OCI-LY1 (cell line): ENCODE measurements around the gene ILF3.

Source experiments
- CTCF ChIP-seq: fragments of 200-600 bp; sonication (generic), shearing (Covaris generic); IDR thresholded peaks from 2 replicates; pipeline ENCODE4 v1.5.1; 2017; ENCODE audit warnings: mild to moderate bottlenecking, antibody characterized with exemption, low read length, moderate library complexity, mixed read lengths
- EZH2 ChIP-seq: fragments of 200-600 bp; sonication (generic), shearing (Covaris generic); IDR thresholded peaks from 2 replicates; pipeline ENCODE4 v1.8.0; 2017; ENCODE audit warnings: borderline replicate concordance, mixed run types, mild to moderate bottlenecking, antibody characterized with exemption, low read length, moderate library complexity, mixed read lengths

- TF ChIP-seq CTCF (peak; percentile 82), EZH2 (no peak)
Measured at GRCh38 chr19:10644260-10645007, 9.7 kb upstream of the ILF3 start.
